NCI-H510A treated with DMSO at 0.1 percent for 48 hours (cell line): ENCODE results near the gene FAM161B.
A peak's percentile ranks its signal among the peaks of the same experiment; 100 is the strongest.
"Not testable (repeated sequence)": the region's sequence is repeated elsewhere in the genome, so short reads cannot be mapped to it uniquely, and the experiment has no call there.

Experiments used
- DNase-seq: peaks from one replicate; lab custom pipeline; 2025; lab: John Stamatoyannopoulos, UW

The FAM161B gene

GRCh38 chr14:73943083-73943482, 6.8 kb downstream of the FAM161B start:
- DNase-seq: no peak

GRCh38 chr14:73942180-73942579, 7.7 kb downstream of the FAM161B start:
- DNase-seq: no peak

- DNase-seq: no peak
These were observed 12.9 kb downstream of the FAM161B start for GRCh38 chr14:73937012-73937411.

GRCh38 chr14:73936548-73936947, 13.3 kb downstream of the FAM161B start:
- no peak for DNase-seq

GRCh38 chr14:73935666-73936065, 14.2 kb downstream of the FAM161B start:
- no peak for DNase-seq

GRCh38 chr14:73924337-73924736, 25.6 kb downstream of the FAM161B start:
- DNase-seq: no peak

- not testable (repeated sequence) for DNase-seq
These were observed 30.4 kb downstream of the FAM161B start for GRCh38 chr14:73919457-73919856.

- DNase-seq: no peak
These were observed 33.6 kb downstream of the FAM161B start for GRCh38 chr14:73916324-73916723.

GRCh38 chr14:73913256-73913655, 36.6 kb downstream of the FAM161B start:
- DNase-seq: no peak

- DNase-seq: no peak
These were observed 40.2 kb downstream of the FAM161B start for GRCh38 chr14:73909681-73910080.

GRCh38 chr14:73903028-73903427, 46.9 kb downstream of the FAM161B start:
- no peak for DNase-seq

- DNase-seq: no peak
These were observed 53.4 kb downstream of the FAM161B start for GRCh38 chr14:73896521-73896920.

- DNase-seq: no peak
These were observed 54.0 kb downstream of the FAM161B start for GRCh38 chr14:73895939-73896338.

- not testable (repeated sequence) for DNase-seq
These were observed 55.7 kb downstream of the FAM161B start for GRCh38 chr14:73894180-73894687.

GRCh38 chr14:73889376-73889775, 60.5 kb downstream of the FAM161B start:
- no peak for DNase-seq

- no peak for DNase-seq
These were observed 60.9 kb downstream of the FAM161B start for GRCh38 chr14:73888971-73889370.

- no peak for DNase-seq
These were observed 61.5 kb downstream of the FAM161B start for GRCh38 chr14:73888460-73888725.

GRCh38 chr14:73887694-73888459, 62.0 kb downstream of the FAM161B start:
- no peak for DNase-seq

- no peak for DNase-seq
These were observed 62.6 kb downstream of the FAM161B start for GRCh38 chr14:73887318-73887616.

GRCh38 chr14:73886449-73887317, 63.2 kb downstream of the FAM161B start, which contains the start of gene ZNF410:
ZNF410 (plus strand) TSS chr14:73886859; CDS start chr14:73892176, 5,317 bp downstream.
- peak; percentile 87 for DNase-seq

- no peak for DNase-seq
These were observed 65.3 kb downstream of the FAM161B start for GRCh38 chr14:73884438-73885190.
